Psoas muscle (tissue), 8 donors: ENCODE results near the gene SYT1. TPM values are rescaled to one million over a fixed set of nuclear protein-coding genes. Genes with fewer than 3 reads are reported as not detected.

Experiments
- ATAC-seq, 4 donors: fragments of 200-7000 bp; cut with Tn5 transposase; one replicate each; pipeline ENCODE4 v1.9.1; 2020; ENCODE audit warnings: moderate library complexity in 3 of 4, mild to moderate bottlenecking in 2 of 4
- DNase-seq, 2 donors: peaks; one replicate each; pipeline ENCODE4 v3.0.0-alpha.2; 2020
- H3K27ac ChIP-seq: fragments of 200-600 bp; one replicate; pipeline ENCODE4 v1.8.0; 2022
- H3K27me3 ChIP-seq, 3 donors: fragments of 200-600 bp in 1 of 3; one replicate each; pipeline versions ENCODE4 v1.6.1 to v1.8.0; 2013 to 2022; ENCODE audit warnings: low read length in 2 of 3, mild to moderate bottlenecking in 2 of 3, moderate library complexity in 1 of 3; ENCODE audit not compliant: insufficient read depth in 3 of 3
- H3K36me3 ChIP-seq, 2 donors: fragments of 200-600 bp in 1 of 2; one replicate each; pipeline versions ENCODE4 v1.6.1 to v1.8.0; 2013 to 2022; ENCODE audit warnings: low read depth in 1 of 2, mild to moderate bottlenecking in 1 of 2, moderate library complexity in 1 of 2; ENCODE audit not compliant: insufficient read depth in 1 of 2
- H3K4me1 ChIP-seq: fragments of 200-600 bp; one replicate; pipeline ENCODE4 v1.8.0; 2022
- H3K4me3 ChIP-seq: fragments of 200-600 bp; one replicate; pipeline ENCODE4 v1.8.0; 2022; ENCODE audit warnings: mild to moderate bottlenecking
- H3K9me3 ChIP-seq: fragments of 200-600 bp; one replicate; pipeline ENCODE4 v1.8.0; 2022
- WGBS, 3 donors: extraction: QIAGEN DNeasy Blood & Tissue Kit; methylation state at CpG; one replicate each; pipeline versions ENCODE4 v1.1.6 to v1.1.7; 2013; 5-methylcytosine and 5-hydroxymethylcytosine counted together
- intact Hi-C, 2 donors: fragments of 100-400 bp; cut with DNase I; formaldehyde crosslinking; loops; one replicate each; pipeline versions ENCODE4 v1.11.0 to v1.14.2; 2022
- polyA plus RNA-seq, 3 donors: library from polyadenylated mRNA; stranded (reverse); fragments of 200-250 nt; gene quantifications; one replicate each; pipeline ENCODE4 v1.2.3, GENCODE V29; 2013
- total RNA-seq, 4 donors: library from RNA; stranded (reverse); fragmentation: NEBNext Ultra II Directional in 2 of 4; extraction: Animal tissue kit (Norgen Biotek cat#: 25700) in 2 of 4; gene quantifications; one replicate each; pipeline versions ENCODE4 v1.2.1 to v1.2.4, GENCODE V29; 2021 to 2023
- TF ChIP-seq, protein P1 (sequence below): fragments of 200-600 bp; IDR thresholded peaks from one replicate; pipeline ENCODE4 v1.8.0; 2022; ENCODE audit warnings: antibody characterized with exemption
- donor health status: healthy with polysubstance abuse.
- donor health status: DM: no; HTN: no; CAD: no; lungs with moderate emphysema.
- donor health status: Bipolar disorder and iron deficiency.
- donor health status: healthy.
- donor health status: DM: yes; HTN: yes; CAD: no.
- donor health status: DM: no; HTN: no; CAD: no.
- donor health status: DM: no; HTN: no; CAD: no.
- donor health status: DM: yes; HTN: yes; CAD: no.

SYT1 gene
- total and polyA plus RNA-seq, 7 donors: 0.05 to 0.34 (median 0.14) TPM; not detected in 2

DNA sequence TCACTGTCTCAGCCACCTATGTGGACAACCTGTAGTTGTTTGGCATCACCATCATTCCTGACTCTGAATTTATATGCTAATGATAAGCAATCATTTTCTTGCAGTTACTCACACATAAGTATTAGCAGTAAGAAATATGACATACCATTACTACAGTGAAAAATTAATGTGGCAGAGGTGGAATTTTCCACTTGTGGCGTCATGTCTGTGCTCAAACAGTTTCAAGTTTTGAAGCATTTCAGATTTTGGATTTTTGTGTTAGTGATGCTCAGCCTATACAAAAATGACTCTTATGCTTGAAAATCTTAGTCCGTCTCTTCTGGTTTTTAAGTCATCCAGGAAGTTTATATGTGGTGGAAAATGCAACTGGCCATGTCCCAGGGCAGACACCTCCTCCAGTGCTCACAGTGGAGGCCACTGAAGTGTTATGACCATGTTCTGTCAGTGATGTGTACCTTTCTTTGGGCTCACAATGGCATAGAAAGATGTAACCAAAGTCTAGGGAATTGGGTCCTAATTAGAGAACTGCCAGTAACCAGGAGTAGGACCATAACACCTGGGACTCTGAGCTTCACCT is 220.6 kb downstream of the SYT1 start:
- no peak overlapping the region for H3K4me3 ChIP-seq
- TF ChIP-seq, protein P1, sequence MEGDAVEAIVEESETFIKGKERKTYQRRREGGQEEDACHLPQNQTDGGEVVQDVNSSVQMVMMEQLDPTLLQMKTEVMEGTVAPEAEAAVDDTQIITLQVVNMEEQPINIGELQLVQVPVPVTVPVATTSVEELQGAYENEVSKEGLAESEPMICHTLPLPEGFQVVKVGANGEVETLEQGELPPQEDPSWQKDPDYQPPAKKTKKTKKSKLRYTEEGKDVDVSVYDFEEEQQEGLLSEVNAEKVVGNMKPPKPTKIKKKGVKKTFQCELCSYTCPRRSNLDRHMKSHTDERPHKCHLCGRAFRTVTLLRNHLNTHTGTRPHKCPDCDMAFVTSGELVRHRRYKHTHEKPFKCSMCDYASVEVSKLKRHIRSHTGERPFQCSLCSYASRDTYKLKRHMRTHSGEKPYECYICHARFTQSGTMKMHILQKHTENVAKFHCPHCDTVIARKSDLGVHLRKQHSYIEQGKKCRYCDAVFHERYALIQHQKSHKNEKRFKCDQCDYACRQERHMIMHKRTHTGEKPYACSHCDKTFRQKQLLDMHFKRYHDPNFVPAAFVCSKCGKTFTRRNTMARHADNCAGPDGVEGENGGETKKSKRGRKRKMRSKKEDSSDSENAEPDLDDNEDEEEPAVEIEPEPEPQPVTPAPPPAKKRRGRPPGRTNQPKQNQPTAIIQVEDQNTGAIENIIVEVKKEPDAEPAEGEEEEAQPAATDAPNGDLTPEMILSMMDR: no peak
- H3K27me3 ChIP-seq: no peaks in the 10 kb centered on the region
- no peak overlapping the region for H3K27ac ChIP-seq
- no peaks in the 10 kb centered on the region for H3K4me1 ChIP-seq
- intact Hi-C loops: no loop called here
- DNase-seq: no peak
- no peaks in the 10 kb centered on the region for H3K36me3 ChIP-seq
- WGBS, 3 donors: 87 to 93% (median 90%) methylated on average over 2 of the region's 2 CpGs
- ATAC-seq: no peak
- no peaks in the 10 kb centered on the region for H3K9me3 ChIP-seq

- no peaks in the 10 kb centered on the region for H3K27me3 ChIP-seq
- H3K36me3 ChIP-seq: no peaks in the 10 kb centered on the region
- no peak overlapping the region for H3K27ac ChIP-seq
- WGBS, 3 donors: 33 to 44% (median 34%) methylated on average over 8 of the region's 8 CpGs
- H3K4me3 ChIP-seq: no peak overlapping the region
- ATAC-seq (no peak), DNase-seq (no peak)
- TF ChIP-seq, protein P1: no peak
- H3K9me3 ChIP-seq: no peaks in the 10 kb centered on the region
- intact Hi-C loops: no loop called here
- no peaks in the 10 kb centered on the region for H3K4me1 ChIP-seq
Observed at GRCh38 chr12:79086541-79087296, 222.1 kb downstream of the SYT1 start.

- TF ChIP-seq, protein P1: no peak
- no peak overlapping the region for H3K27ac ChIP-seq
- H3K4me1 ChIP-seq: no peaks in the 10 kb centered on the region
- H3K4me3 ChIP-seq: no peak overlapping the region
- no peaks in the 10 kb centered on the region for H3K36me3 ChIP-seq
- ATAC-seq (no peak), DNase-seq (no peak)
- no peaks in the 10 kb centered on the region for H3K27me3 ChIP-seq
- WGBS, 3 donors: 43 to 53% (median 53%) methylated on average over 3 of the region's 3 CpGs
- intact Hi-C loops: no loop called here
- H3K9me3 ChIP-seq: no peaks in the 10 kb centered on the region
Observed at GRCh38 chr12:79098530-79098929, 234.0 kb downstream of the SYT1 start.

DNA sequence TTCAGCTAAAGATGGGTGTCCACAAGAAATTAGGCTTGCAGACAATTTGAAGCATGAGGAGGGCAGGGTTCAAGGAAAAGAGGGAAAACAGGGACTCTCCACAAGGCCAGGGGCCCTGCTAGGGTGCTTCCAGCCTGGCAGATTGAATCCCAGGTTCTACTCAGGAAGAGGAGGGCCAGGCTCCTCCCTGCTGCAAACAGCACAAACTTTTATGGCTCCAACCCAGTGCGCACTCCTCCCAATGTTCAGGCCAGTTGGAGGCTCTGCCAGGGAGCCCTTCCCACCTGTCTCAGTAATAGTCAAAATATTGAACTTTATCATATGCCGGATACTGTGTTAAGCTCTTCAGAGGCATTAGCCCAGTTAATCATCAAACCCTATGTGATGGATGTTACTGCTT is 244.4 kb downstream of the SYT1 start:
- TF ChIP-seq, protein P1: no peak
- no peaks in the 10 kb centered on the region for H3K4me1 ChIP-seq
- ATAC-seq (no peak), DNase-seq (no peak)
- no peaks in the 10 kb centered on the region for H3K27me3 ChIP-seq
- no peak overlapping the region for H3K4me3 ChIP-seq
- WGBS, 3 donors: 90 to 98% (median 92%) methylated on average over 2 of the region's 2 CpGs
- intact Hi-C loops: no loop called here
- H3K27ac ChIP-seq: no peak overlapping the region
- H3K9me3 ChIP-seq: no peaks in the 10 kb centered on the region
- H3K36me3 ChIP-seq: no peaks in the 10 kb centered on the region

- intact Hi-C loops: no loop called here
- H3K36me3 ChIP-seq: no peaks in the 10 kb centered on the region
- no peak for ATAC-seq
- TF ChIP-seq, protein P1: no peak
- no peaks in the 10 kb centered on the region for H3K9me3 ChIP-seq
- no peaks in the 10 kb centered on the region for H3K27me3 ChIP-seq
- H3K4me1 ChIP-seq: no peaks in the 10 kb centered on the region
- no peak overlapping the region for H3K27ac ChIP-seq
- H3K4me3 ChIP-seq: no peak overlapping the region
- DNase-seq: no peak
Observed at GRCh38 chr12:79114896-79115295, 250.3 kb downstream of the SYT1 start.
